Activated CD8-positive, alpha-beta T cell treated with anti-CD3 and anti-CD28 coated beads, Interleukin-2, amount 10 ng/mL, durations not matched to agents 7 days and 5 days (primary cell): Measurements from ENCODE around the gene C20orf202. TPM values are rescaled to one million over a fixed set of nuclear protein-coding genes. Genes with fewer than 3 reads are reported as not detected.
A peak's percentile ranks its signal among the peaks of the same experiment; 100 is the strongest.

Experiments used
- ATAC-seq: fragments of 150-1000 bp; cut with Tn5 transposase; one replicate; pipeline ENCODE4 v1.10.0; 2021; ENCODE audit warnings: moderate library complexity
- CTCF ChIA-PET: fragments of 350-600 bp; sonication (Branson Sonifier 250); formaldehyde crosslinking; loops from one replicate; lab custom pipeline; 2021; ENCODE audit warnings: antibody characterized with exemption; lab: Charles Lee
- POLR2A ChIA-PET: fragments of 350-600 bp; sonication (Branson Sonifier 250); formaldehyde crosslinking; loops from one replicate; lab custom pipeline; 2021; ENCODE audit warnings: antibody characterized with exemption; lab: Charles Lee
- DNase-seq: peaks from one replicate; pipeline ENCODE4 v3.0.0-alpha.2; 2020
- H3K27ac Mint-ChIP-seq: one replicate; pipeline ENCODE4 v1.8.0; 2021; ENCODE audit warnings: mild to moderate bottlenecking, mixed read lengths
- H3K27me3 Mint-ChIP-seq: one replicate; pipeline ENCODE4 v1.8.0; 2021; ENCODE audit warnings: low read depth, mixed read lengths
- H3K36me3 Mint-ChIP-seq: one replicate; pipeline ENCODE4 v1.8.0; 2021; ENCODE audit warnings: low read depth, mixed read lengths
- H3K4me1 Mint-ChIP-seq: one replicate; pipeline ENCODE4 v1.8.0; 2021; ENCODE audit warnings: low read depth, mixed read lengths
- H3K4me3 Mint-ChIP-seq: one replicate; pipeline ENCODE4 v1.8.0; 2021; ENCODE audit warnings: mild to moderate bottlenecking, mixed read lengths
- H3K9me3 Mint-ChIP-seq: one replicate; pipeline ENCODE4 v1.8.0; 2022; ENCODE audit warnings: mixed read lengths; ENCODE audit not compliant: insufficient read depth
- total RNA-seq, 2 experiments: library from RNA; stranded (reverse); gene quantifications; one replicate each; pipeline ENCODE4 v1.2.3, GENCODE V29; 2021

C20orf202 gene
- total RNA-seq, 2 experiments from 2014 or later, result not detected

DNA sequence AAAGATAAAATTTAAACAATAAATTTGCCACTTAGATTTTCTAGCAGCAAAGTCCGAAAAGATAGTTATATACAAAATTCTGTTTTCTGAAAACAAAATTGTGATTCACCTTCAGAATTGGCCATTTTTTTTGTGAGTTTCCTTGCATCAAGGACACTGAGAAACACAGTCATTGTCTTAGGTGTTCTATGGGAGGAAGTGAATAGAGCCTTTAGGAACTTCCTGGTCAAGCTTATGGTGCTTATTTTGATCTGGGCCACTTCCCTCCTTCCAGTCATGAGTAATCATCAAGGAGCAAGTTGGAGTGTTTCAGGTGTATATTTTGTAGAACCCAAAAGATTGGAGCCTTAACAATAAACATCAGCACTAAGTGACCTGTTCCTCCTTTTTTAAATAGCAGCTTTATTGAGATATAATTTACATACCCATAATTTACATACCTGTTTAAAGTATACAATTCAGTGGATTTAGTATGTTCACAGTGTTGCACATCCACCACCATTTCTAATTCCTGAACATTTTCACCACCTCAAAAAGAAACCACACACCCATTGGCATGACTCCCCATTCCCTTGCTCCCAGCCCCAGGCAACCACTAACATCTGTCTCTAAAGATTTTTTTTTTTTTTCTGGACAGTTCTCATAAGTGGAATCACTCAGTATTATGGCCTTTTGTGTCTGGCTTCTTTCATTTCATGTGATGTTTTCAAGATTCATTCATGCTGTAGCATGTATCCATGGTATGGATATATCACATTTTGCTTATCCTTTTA lies 36.1 kb upstream of the C20orf202 start:
- CTCF ChIA-PET, result no interaction called here
- Mint-ChIP-seq H3K9me3 (no peaks in the 10 kb centered on the region), H3K27me3 (no peaks in the 10 kb centered on the region), H3K4me1 (no peaks in the 10 kb centered on the region), H3K27ac (no peak overlapping the region), H3K36me3 (peaks cover 58% of the 10 kb centered on the region), H3K4me3 (no peak overlapping the region)
- DNase-seq (no peak), ATAC-seq (no peak)
- POLR2A ChIA-PET, result no interaction called here

DNA sequence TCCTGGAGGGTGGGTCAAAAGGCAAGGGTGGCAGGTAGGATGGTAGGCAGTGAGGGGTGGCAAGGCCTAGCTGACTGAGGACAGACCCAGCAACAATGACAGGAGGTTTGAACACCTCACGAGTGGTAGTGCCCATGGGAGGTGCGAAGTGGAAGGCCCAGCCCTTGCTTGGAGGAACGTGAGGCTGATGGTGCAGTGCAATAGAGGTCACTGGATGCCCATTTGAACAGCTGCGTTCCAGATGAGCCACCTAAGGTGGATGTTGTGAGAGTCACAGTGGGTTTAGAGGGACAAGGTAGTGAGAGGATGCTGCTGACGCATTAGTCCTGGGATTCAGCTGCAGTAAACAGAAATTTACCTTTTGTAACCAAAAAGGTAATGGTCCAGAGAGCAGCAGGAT lies 34.0 kb upstream of the C20orf202 start:
- POLR2A ChIA-PET, result no interaction called here
- peaks cover 56% of the 10 kb centered on the region for H3K36me3 Mint-ChIP-seq
- no peak overlapping the region for H3K4me3 Mint-ChIP-seq
- ATAC-seq, result no peak
- no peaks in the 10 kb centered on the region for H3K4me1 Mint-ChIP-seq
- H3K27me3 Mint-ChIP-seq, result no peaks in the 10 kb centered on the region
- H3K27ac Mint-ChIP-seq, result no peak overlapping the region
- DNase-seq, result no peak
- no peaks in the 10 kb centered on the region for H3K9me3 Mint-ChIP-seq
- CTCF ChIA-PET, result no interaction called here

DNA sequence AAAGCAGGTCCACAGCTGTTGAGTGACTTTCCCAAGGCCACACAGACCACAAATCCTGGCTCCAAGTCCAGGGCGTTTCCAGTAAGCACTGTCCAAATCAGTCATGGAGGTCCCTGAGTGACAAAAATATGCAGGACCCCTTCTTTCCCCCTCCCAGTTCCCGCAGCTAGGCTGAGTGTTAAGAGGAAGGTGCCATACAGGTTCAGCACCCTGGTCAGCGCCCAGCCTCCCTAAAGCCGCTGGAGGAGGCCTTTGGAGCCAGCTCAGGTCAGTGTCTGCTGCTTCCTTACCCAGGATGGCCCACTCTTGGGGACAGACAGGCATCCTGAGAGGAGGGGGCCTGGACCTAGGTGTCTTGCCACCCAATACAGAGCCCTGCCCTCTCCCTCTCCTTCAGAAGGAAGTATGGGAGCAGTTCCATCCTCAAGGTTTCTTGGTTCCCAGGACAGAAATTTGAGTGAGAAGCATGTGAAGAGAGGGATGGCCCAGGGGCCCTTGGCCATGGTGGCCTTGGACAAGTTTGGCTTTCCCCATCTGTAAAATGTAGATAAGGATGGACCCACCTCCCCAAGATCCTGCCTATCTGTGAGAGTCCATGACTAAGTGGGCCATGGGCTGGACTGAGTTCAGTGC lies 31.7 kb upstream of the C20orf202 start:
- DNase-seq (peak; percentile 43), ATAC-seq (peak; percentile 39)
- Mint-ChIP-seq H3K27me3 (no peaks in the 10 kb centered on the region), H3K4me3 (no peak overlapping the region), H3K27ac (no peak overlapping the region), H3K4me1 (no peaks in the 10 kb centered on the region), H3K36me3 (peaks cover 39% of the 10 kb centered on the region), H3K9me3 (no peaks in the 10 kb centered on the region)
- ChIA-PET POLR2A (interaction anchor here (0.7 kb wide), 1 partner anchor 31 kb away, joined by 3 read pairs; no protein-coding TSS in a partner anchor), CTCF (no interaction called here)

DNA sequence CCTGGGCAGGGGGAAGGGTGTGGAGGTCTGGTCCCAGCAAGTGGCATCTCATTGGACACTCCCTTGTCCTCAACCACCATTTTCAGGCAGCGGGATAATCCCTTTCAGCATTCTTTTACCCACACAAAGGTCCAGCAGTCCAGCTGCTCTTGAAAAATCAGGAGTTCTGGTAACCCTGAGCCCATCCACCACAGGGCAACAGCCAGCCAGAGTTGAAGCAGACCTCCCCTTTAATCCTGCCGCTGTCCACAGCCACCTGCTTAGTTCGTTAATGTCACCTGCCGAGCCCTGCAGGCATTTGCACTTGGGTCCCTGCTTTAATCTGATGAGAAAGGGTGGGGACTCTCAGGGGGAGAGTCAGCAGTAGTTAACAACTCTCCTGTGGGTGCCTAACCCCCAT lies 29.6 kb upstream of the C20orf202 start:
- no peaks in the 10 kb centered on the region for H3K4me1 Mint-ChIP-seq
- H3K9me3 Mint-ChIP-seq, result no peaks in the 10 kb centered on the region
- DNase-seq, result no peak
- H3K27me3 Mint-ChIP-seq, result no peaks in the 10 kb centered on the region
- CTCF ChIA-PET, result no interaction called here
- ATAC-seq, result no peak
- peaks cover 20% of the 10 kb centered on the region for H3K36me3 Mint-ChIP-seq
- POLR2A ChIA-PET, result no interaction called here
- H3K27ac Mint-ChIP-seq, result no peak overlapping the region
- H3K4me3 Mint-ChIP-seq, result no peak overlapping the region

DNA sequence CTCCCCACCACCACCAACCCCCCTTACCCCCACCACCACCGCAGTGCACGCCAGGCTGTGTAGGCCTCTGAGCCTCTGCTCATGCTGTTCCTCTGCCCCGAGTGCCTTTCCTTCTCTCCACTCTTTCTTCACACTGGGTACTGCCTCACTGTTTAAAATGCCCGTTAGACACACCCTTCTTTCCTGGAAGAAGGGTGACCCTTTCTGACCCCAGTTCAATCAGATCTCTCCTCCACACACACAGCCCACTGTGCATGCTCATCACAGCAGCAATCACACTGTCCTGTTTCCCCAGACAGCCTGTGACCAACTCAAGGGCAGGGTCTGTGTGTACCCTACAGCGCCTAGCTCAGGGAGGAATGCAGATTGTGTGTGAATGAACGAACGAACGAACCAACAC lies 28.5 kb upstream of the C20orf202 start:
- Mint-ChIP-seq H3K4me1 (no peaks in the 10 kb centered on the region), H3K36me3 (peaks cover 18% of the 10 kb centered on the region), H3K9me3 (no peaks in the 10 kb centered on the region), H3K27me3 (no peaks in the 10 kb centered on the region), H3K27ac (no peak overlapping the region), H3K4me3 (no peak overlapping the region)
- DNase-seq (no peak), ATAC-seq (no peak)
- ChIA-PET POLR2A (interaction anchor here (1.1 kb wide), 1 partner anchor 38 kb away, joined by 3 read pairs; no protein-coding TSS in a partner anchor), CTCF (interaction anchor here (4.1 kb wide), 1 partner anchor 12 kb away, joined by 11 read pairs; no protein-coding TSS in a partner anchor)

DNA sequence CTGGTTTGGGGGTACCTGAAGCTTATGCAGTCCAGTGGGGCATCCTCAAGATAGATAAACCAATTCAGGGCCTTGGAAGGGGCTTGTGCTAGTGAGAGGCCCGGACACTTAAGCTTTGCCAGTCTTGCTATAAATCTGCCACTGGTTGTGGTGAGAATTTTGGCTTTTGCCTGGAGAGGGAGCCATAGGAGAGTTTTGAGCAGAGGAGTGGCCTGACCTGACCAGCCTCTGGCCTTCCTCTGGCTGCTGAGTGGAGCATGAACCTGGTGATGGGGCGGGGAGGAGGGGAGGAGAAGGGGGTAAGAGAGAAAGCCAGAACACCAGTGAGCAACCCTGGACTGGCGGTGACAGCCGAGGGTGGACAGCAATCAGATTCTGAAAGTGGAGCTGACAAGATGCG lies 25.6 kb upstream of the C20orf202 start:
- Mint-ChIP-seq H3K4me3 (no peak overlapping the region), H3K4me1 (no peaks in the 10 kb centered on the region), H3K36me3 (peaks cover 6% of the 10 kb centered on the region), H3K27ac (no peak overlapping the region), H3K27me3 (peaks cover 2% of the 10 kb centered on the region), H3K9me3 (no peaks in the 10 kb centered on the region)
- DNase-seq, result no peak
- CTCF ChIA-PET, result interaction anchor here (4.1 kb wide), 1 partner anchor 9 kb away, joined by 11 read pairs; no protein-coding TSS in a partner anchor
- POLR2A ChIA-PET, result no interaction called here
- no peak for ATAC-seq

DNA sequence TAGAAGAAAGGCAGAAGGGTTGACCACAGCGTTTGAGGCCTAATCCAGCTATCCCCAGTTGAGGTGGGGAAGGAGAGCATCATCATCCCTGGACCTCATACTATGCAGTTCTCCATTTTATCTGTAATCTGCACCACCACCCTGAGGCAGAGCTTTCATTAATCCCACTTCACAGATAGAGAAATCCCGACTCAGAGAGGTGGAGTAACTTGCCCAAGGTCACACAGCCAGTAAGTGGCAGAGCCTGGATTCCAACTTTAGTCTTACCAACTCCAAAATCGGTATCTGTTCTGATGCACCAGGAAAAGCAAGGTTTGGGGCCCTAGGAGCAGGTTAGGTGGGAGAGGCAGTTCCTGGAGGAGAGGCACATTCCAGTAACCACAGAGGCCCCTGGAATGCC lies 25.2 kb upstream of the C20orf202 start:
- Mint-ChIP-seq H3K4me3 (no peak overlapping the region), H3K27me3 (peaks cover 5% of the 10 kb centered on the region), H3K9me3 (no peaks in the 10 kb centered on the region), H3K36me3 (peaks cover 4% of the 10 kb centered on the region), H3K4me1 (no peaks in the 10 kb centered on the region), H3K27ac (no peak overlapping the region)
- DNase-seq (no peak), ATAC-seq (no peak)
- ChIA-PET CTCF (interaction anchor here (4.1 kb wide), 1 partner anchor 8 kb away, joined by 11 read pairs; no protein-coding TSS in a partner anchor), POLR2A (no interaction called here)

DNA sequence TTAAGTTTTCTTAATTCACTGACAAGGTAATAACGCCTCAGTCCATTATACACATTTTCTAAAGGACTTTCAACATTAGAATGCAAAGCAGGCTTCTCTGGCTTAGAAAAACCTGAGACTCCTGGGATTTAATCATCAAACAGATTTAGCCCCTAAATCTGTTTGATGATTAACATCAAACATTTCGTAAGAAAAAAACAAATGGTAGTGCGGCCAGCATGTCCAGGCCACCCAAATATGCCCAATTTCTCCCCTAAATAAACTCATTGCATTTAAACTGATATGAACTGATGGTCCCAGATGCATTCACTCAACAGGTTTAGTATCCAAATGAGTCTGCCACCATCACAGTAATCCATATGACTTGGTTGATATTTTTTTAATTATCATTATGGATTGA lies 24.6 kb upstream of the C20orf202 start:
- Mint-ChIP-seq H3K9me3 (no peaks in the 10 kb centered on the region), H3K27ac (no peak overlapping the region), H3K27me3 (peaks cover 10% of the 10 kb centered on the region), H3K4me3 (no peak overlapping the region), H3K36me3 (peaks cover 4% of the 10 kb centered on the region), H3K4me1 (no peaks in the 10 kb centered on the region)
- ATAC-seq (no peak), DNase-seq (no peak)
- ChIA-PET POLR2A (no interaction called here), CTCF (interaction anchor here (1.1 to 4.1 kb wide), 2 partner anchors 8 to 70 kb away, joined by 4 to 11 read pairs; no protein-coding TSS in a partner anchor)

DNA sequence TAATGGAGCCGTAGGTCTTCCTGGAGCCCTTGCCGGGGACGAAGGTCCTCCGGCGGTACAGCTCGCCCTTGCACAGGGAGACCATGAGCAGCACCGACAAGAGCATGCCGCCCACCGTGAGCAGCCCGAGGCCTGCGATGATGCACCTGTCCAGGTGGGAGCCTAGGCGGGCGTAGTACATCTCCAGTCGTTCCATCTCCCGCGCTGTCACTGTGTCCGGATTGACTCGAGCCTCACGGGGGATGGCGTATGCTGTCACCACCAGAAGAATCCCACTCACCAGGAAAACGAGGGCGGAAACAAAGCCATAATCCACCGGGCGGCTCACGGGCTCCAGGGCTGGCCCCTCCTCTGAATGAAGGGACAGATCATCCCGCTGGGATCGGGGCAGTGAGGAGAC lies 22.3 kb upstream of the C20orf202 start:
- DNase-seq (no peak), ATAC-seq (no peak)
- Mint-ChIP-seq H3K27ac (no peak overlapping the region), H3K4me3 (no peak overlapping the region), H3K27me3 (peaks cover 23% of the 10 kb centered on the region), H3K4me1 (peaks cover 8% of the 10 kb centered on the region), H3K36me3 (no peaks in the 10 kb centered on the region), H3K9me3 (no peaks in the 10 kb centered on the region)
- ChIA-PET CTCF (no interaction called here), POLR2A (no interaction called here)

DNA sequence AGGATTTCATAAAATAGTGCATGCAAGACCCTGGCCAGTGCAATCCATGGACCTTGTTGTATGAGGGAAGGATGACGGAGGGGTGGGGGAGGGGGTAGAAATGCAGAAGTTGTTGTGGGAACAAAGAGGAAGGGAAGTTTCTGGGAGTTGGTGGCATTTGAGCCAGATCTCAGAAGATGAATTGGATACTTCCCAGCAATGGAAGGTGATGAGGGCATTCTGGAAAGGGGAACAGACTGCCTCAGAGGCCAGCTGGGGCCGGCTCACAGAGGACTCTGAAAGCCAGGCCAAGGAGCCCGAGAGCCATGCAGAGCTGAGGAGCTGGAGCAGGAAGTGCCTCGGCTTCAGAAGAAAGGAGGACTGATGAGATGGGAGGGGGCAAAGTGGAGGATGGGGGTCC lies 21.1 kb upstream of the C20orf202 start:
- Mint-ChIP-seq H3K27me3 (peaks cover 26% of the 10 kb centered on the region), H3K36me3 (no peaks in the 10 kb centered on the region), H3K9me3 (no peaks in the 10 kb centered on the region), H3K4me1 (peaks cover 11% of the 10 kb centered on the region), H3K4me3 (no peak overlapping the region), H3K27ac (no peak overlapping the region)
- no peak for DNase-seq
- POLR2A ChIA-PET, result no interaction called here
- ATAC-seq, result no peak
- CTCF ChIA-PET, result interaction anchor here (0.8 kb wide), 1 partner anchor 879 kb away, joined by 4 read pairs; no protein-coding TSS in a partner anchor

DNA sequence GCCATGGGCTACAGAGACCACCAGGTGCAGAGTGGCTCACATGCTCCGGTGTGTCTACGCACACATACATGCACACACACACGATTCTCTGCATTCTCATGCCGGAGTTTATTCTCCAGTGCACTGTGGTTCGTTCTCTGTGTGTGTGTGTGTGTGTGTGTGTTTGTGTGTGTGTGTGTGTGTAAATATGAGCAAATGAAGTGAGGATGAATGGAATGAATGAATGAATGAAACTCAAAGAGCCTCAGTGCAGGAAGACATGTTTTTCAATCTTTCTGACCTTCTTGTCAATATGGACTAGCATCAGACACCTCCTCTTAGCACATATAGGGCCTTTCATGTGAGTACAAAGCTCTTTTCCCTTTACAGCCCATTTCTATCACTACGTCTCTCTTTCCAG lies 20.1 kb upstream of the C20orf202 start:
- CTCF ChIA-PET, result no interaction called here
- no peak for ATAC-seq
- DNase-seq, result no peak
- POLR2A ChIA-PET, result no interaction called here
- Mint-ChIP-seq H3K4me3 (no peak overlapping the region), H3K27me3 (peaks cover 26% of the 10 kb centered on the region), H3K4me1 (peaks cover 11% of the 10 kb centered on the region), H3K27ac (no peak overlapping the region), H3K36me3 (no peaks in the 10 kb centered on the region), H3K9me3 (no peaks in the 10 kb centered on the region)

DNA sequence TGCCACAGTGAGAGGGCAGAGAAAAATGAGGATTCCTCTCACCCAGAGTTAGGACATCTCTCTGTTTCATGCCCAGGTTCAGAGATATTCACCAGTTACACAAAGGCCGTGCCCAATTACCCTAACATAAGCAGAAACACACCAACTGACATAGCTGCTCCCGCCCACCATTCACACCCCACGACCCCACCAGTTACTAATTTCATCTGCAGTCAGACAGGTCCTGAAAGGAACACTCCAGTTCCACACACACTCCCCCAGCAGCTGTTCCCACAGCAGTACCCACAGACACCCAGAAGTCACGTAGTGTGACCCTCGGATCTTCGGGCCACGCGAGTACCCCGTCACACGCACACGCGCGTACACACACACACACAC lies 19.0 kb upstream of the C20orf202 start:
- peak overlapping the region; percentile 66 for H3K4me3 Mint-ChIP-seq
- H3K36me3 Mint-ChIP-seq, result no peaks in the 10 kb centered on the region

More for the DNA sequence above, 19.0 kb upstream of the C20orf202 start:
- POLR2A ChIA-PET, result no interaction called here
- ATAC-seq (no peak), DNase-seq (no peak)
- H3K9me3 Mint-ChIP-seq, result no peaks in the 10 kb centered on the region
- CTCF ChIA-PET, result interaction anchor here (1.4 kb wide), 1 partner anchor 22 kb away, joined by 4 read pairs; no protein-coding TSS in a partner anchor
- H3K27me3 Mint-ChIP-seq, result peaks cover 29% of the 10 kb centered on the region
- H3K4me1 Mint-ChIP-seq, result peaks cover 11% of the 10 kb centered on the region
- no peak overlapping the region for H3K27ac Mint-ChIP-seq
